ENCODE data around the gene PCSK7.
A peak's percentile ranks its signal among the peaks of the same experiment; 100 is the strongest.

The PCSK7 gene

DNA sequence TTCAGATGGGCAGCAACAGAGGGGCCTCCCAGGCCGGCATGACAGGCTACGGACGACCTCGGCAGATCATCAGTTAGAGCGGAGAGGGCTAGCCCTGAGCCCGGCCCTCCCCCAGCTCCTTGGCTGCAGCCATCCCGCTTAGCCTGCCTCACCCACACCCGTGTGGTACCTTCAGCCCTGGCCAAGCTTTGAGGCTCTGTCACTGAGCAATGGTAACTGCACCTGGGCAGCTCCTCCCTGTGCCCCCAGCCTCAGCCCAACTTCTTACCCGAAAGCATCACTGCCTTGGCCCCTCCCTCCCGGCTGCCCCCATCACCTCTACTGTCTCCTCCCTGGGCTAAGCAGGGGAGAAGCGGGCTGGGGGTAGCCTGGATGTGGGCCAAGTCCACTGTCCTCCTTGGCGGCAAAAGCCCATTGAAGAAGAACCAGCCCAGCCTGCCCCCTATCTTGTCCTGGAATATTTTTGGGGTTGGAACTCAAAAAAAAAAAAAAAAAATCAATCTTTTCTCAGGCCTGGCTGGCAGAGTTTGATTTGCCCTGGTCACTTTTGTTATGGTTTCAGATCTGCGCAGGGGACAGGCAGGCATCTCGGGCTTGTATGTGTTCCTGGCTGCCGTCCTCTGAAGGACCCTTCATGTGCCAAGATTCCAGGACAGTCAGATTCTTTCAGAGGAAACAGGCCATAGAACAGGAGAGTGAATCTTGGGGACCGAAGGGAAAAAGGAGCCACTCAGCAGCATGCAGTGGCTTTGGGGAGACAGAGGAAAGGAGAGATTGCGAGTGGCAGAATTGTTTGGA is 27.4 kb downstream of the PCSK7 start:
- TF ChIP-seq, protein P1, sequence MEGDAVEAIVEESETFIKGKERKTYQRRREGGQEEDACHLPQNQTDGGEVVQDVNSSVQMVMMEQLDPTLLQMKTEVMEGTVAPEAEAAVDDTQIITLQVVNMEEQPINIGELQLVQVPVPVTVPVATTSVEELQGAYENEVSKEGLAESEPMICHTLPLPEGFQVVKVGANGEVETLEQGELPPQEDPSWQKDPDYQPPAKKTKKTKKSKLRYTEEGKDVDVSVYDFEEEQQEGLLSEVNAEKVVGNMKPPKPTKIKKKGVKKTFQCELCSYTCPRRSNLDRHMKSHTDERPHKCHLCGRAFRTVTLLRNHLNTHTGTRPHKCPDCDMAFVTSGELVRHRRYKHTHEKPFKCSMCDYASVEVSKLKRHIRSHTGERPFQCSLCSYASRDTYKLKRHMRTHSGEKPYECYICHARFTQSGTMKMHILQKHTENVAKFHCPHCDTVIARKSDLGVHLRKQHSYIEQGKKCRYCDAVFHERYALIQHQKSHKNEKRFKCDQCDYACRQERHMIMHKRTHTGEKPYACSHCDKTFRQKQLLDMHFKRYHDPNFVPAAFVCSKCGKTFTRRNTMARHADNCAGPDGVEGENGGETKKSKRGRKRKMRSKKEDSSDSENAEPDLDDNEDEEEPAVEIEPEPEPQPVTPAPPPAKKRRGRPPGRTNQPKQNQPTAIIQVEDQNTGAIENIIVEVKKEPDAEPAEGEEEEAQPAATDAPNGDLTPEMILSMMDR (IDR thresholded peaks at IDR 0.05; ENCODE audit: low read length, missing control alignments) = no peak
- no peak overlapping the region for H3K4me3 ChIP-seq (replicated peaks; ENCODE audit: low read depth, low read length)
- DNase-seq (ENCODE audit: low read depth) = no peak

- no peak overlapping the region for H3K4me3 ChIP-seq (replicated peaks; ENCODE audit: low read depth, low read length)
- TF ChIP-seq, protein P1 (IDR thresholded peaks at IDR 0.05; ENCODE audit: low read length, missing control alignments) = no peak
Measured at GRCh38 chr11:117203069-117203407, 28.8 kb downstream of the PCSK7 start.

GRCh38 chr11:117202386-117203068 is 29.3 kb downstream of the PCSK7 start:
- no peak for DNase-seq (ENCODE audit: low read depth)
- H3K4me3 ChIP-seq (replicated peaks; ENCODE audit: low read depth, low read length) = peak overlapping the region; percentile 67
- TF ChIP-seq, protein P1 (IDR thresholded peaks at IDR 0.05; ENCODE audit: low read length, missing control alignments) = no peak

More at GRCh38 chr11:117203069-117203407, 28.8 kb downstream of the PCSK7 start:
- DNase-seq (ENCODE audit: low read depth) = no peak

DNA sequence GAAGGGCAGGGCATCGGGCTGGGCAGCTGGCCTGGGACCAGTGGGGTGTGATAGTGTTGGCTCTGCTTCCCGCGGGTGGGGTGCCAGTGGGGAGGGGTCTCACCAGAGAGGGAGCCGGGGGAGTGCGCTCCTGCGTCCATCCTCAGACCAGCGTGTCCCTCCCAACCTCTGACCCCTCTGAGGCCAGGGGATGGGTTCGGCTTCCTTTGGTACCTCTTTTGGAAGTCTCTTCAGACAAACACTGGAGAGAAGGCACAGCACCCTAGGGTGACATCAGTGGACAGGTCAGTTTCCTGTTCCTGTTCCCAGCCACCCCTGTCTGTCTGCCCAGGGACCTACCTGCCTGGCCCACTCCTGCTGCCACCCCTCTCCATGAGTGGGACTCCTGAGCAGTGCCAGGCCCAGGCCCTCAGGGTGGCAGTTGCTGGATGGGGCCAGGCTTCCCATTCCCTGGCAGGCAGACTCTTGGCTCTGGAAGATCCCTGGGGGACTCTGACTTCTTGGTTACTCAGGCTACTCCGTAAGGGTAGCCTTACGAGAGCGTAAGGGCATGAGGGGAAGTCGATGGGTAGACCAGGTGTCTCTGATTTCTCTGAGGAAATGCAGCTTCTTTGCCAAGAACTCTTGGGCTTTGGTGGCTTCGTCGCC is 30.1 kb downstream of the PCSK7 start:
- TF ChIP-seq, protein P1 (IDR thresholded peaks at IDR 0.05; ENCODE audit: low read length, missing control alignments) = no peak
- peak overlapping the region; percentile 67 for H3K4me3 ChIP-seq (replicated peaks; ENCODE audit: low read depth, low read length)
- DNase-seq (ENCODE audit: low read depth) = peak; percentile 14

DNA sequence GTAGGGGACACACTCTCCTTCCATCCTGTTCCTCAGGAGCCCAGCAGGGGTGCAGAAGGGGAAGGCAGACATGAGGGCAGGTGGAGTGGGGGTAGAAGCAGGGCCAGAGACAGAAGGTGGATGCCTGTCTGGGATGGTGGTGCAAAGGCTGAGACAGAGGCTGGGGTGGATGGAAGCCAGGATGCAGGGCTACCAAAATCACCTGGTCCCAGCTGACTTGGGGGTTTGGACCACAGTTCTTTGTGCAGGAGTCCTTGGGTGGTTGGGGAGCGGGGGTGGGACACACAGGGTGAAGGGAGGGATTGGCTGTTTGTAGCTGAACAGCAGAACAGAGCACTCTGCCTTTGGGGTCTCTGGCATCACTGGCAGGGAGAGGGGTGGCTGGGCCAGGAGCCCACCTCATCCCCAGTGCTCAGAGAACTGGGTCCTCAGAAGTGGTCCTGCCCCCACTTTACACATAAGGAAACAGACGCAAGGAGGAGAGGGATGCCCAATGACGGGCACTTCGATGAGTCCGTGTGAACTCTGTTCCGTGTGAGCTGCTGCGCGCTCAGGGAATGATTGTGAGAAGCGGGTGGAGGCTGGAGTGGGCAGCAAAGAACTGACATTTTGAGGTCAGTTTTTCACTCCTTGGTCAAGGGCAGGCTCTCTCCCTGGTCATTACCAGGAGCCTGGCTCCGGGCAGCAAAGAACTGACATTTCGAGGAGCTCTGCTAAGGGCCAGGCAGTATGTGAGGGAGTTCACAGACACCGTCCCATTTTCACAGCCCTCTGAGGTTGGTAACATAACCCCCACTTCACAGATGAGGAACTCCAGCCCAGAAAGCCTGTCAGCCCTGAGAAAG is 30.8 kb downstream of the PCSK7 start:
- peak; percentile 36 for DNase-seq (ENCODE audit: low read depth)
- TF ChIP-seq, protein P1 (IDR thresholded peaks at IDR 0.05; ENCODE audit: low read length, missing control alignments) = no peak
- H3K4me3 ChIP-seq (replicated peaks; ENCODE audit: low read depth, low read length) = peak overlapping the region; percentile 67

All from fibroblast of pulmonary artery (primary cell).